Liver (tissue), 3 donors: Measurements from ENCODE around the gene HGF.

Experiments
- EGR1 ChIP-seq, 2 donors: IDR thresholded peaks; 2 replicates each; pipeline ENCODE4 v1.6.1; 2016 to 2018; ENCODE audit warnings: antibody characterized with exemption in 2 of 2, low read depth in 2 of 2
- FOXA1 ChIP-seq: IDR thresholded peaks from 2 replicates; pipeline ENCODE4 v1.6.1; 2016; ENCODE audit warnings: antibody characterized with exemption
- FOXA2 ChIP-seq: IDR thresholded peaks from 2 replicates; pipeline ENCODE4 v1.6.1; 2016; ENCODE audit warnings: antibody characterized with exemption
- GABPA ChIP-seq, 2 donors: IDR thresholded peaks in 1 of 2; conservative IDR thresholded peaks in 1 of 2; 2 replicates each; pipeline ENCODE4 v1.6.1; 2016; ENCODE audit warnings: antibody characterized with exemption in 2 of 2, mild to moderate bottlenecking in 1 of 2, moderate library complexity in 1 of 2
- JUND ChIP-seq, 2 donors: IDR thresholded peaks; 2 replicates each; pipeline ENCODE4 v1.6.1; 2016; ENCODE audit warnings: antibody characterized with exemption in 2 of 2
- ZBTB33 ChIP-seq: IDR thresholded peaks from 2 replicates; pipeline ENCODE4 v1.6.1; 2016; ENCODE audit warnings: antibody characterized with exemption
- TF ChIP-seq, protein P1 (sequence below): fragments of 150-350 bp; IDR thresholded peaks from 2 replicates; pipeline ENCODE4 v1.5.1; 2017; ENCODE audit warnings: improper control_type of control experiment, low read depth, low read length; ENCODE audit not compliant: missing input control
- donor health status: healthy.
- donor health status: healthy.

GRCh38 chr7:81767926-81768325 lies 1.9 kb downstream of the HGF start:
- TF ChIP-seq, protein P1, sequence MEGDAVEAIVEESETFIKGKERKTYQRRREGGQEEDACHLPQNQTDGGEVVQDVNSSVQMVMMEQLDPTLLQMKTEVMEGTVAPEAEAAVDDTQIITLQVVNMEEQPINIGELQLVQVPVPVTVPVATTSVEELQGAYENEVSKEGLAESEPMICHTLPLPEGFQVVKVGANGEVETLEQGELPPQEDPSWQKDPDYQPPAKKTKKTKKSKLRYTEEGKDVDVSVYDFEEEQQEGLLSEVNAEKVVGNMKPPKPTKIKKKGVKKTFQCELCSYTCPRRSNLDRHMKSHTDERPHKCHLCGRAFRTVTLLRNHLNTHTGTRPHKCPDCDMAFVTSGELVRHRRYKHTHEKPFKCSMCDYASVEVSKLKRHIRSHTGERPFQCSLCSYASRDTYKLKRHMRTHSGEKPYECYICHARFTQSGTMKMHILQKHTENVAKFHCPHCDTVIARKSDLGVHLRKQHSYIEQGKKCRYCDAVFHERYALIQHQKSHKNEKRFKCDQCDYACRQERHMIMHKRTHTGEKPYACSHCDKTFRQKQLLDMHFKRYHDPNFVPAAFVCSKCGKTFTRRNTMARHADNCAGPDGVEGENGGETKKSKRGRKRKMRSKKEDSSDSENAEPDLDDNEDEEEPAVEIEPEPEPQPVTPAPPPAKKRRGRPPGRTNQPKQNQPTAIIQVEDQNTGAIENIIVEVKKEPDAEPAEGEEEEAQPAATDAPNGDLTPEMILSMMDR: no peak
- TF ChIP-seq FOXA1 (no peak), EGR1 (IDR thresholded peaks at IDR 0.05; ENCODE audit: low read depth in 2 of 2) (no peak), JUND (IDR thresholded peaks at IDR 0.05) (no peak), ZBTB33 (no peak), GABPA (IDR thresholded peaks at IDR 0.05 in 1 of 2, conservative IDR thresholded peaks at IDR 0.05 in 1 of 2) (no peak), FOXA2 (no peak)
